ENCODE results near the gene DGKH. TPM values are rescaled to one million over a fixed set of nuclear protein-coding genes. Genes with fewer than 3 reads are reported as not detected.

DGKH gene
- total RNA-seq, 1 experiment from 2014 or later = 2.3 TPM

DNA sequence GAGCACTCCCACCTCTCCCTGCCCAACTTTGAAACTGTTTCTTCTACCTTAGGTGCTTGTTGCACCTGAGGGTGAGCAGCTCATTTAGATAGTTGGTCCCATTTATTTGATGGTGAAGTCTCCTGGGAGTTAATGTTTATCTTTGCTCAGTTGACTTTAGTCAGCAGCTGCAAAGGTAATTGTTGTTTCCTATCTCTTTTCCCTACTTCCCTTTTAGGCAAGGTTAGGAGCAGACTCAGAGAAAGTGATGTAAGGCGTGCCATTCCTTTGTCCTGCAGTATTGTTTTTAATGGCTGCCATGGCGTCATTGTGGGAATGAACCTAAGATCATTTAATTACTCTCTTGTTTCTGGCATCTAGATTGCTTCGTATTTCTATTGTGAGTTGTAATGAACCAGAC, 235.1 kb downstream of the DGKH start:
- DNase-seq (ENCODE audit: low spot score) = no peak
- in situ Hi-C loops (cut with HindIII; ENCODE audit: low sequenced_read_pairs) = no loop called here

DNA sequence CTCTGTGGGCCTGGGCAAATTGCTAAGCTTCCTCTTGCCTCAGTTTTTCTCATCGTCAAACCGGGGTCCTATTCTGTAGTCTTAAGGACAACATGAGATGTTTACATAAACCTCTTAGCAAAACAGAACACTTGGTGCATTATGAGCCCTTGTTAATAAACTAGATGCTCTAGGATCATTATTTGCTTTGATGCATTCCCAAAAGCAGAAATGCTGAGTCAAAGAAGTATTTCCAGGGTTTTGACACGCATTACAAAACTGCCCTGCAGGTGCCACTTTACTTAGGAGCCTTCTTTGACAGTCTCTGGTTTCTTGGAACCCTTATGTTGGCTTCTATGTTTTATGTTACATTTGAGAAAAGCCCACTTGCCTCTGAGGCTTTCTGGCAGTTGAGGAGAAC, 235.6 kb downstream of the DGKH start:
- in situ Hi-C loops (cut with HindIII; ENCODE audit: low sequenced_read_pairs) = no loop called here
- DNase-seq (ENCODE audit: low spot score) = no peak

Other genes starting within 250 kb of the DGKH start
- 12.9 and 19.2 TPM in 2 replicates for gene VWA8, start 87.5 kb upstream of the DGKH start, total RNA-seq (2014; rRNA removed; shearing (Covaris generic))
- gene AKAP11, start 223.5 kb downstream of the DGKH start, total RNA-seq (2014; rRNA removed; shearing (Covaris generic)) = 8.6 and 12.5 TPM in 2 replicates

Data from G401 (cell line).